CD4-positive, alpha-beta T cell treated with Interferon alpha-2 for 1 hour (primary cell): Measurements from ENCODE around the gene ZNF467.

Experiments
- DNase-seq, 2 donors: peaks; one replicate each; pipeline ENCODE4 v3.0.0-alpha.2; 2020 to 2022

The ZNF467 gene

GRCh38 chr7:149725916-149726315 lies 47.5 kb downstream of the ZNF467 start:
- DNase-seq: no peak

DNA sequence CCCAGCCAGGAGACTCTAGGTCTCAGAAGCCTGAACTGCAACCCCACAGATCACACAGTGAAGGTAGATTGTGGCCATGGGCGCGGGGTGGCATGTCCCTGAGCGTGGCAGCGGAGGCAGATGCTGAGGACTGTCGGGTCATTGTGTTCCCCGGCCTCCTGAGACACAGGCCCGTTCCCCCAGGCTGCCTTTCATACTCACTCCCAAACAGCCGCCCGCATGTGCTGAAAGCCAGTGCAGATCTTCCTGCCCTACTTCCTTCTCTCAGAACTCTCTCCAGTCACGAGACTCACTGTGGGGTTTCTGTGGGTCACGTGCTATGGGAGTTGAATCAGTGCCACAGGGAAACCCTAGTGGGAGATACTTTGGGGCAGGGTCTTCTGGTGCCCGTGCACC lies 48.0 kb downstream of the ZNF467 start:
- no peak for DNase-seq

GRCh38 chr7:149724661-149725425 lies 48.5 kb downstream of the ZNF467 start:
- no peak for DNase-seq

DNA sequence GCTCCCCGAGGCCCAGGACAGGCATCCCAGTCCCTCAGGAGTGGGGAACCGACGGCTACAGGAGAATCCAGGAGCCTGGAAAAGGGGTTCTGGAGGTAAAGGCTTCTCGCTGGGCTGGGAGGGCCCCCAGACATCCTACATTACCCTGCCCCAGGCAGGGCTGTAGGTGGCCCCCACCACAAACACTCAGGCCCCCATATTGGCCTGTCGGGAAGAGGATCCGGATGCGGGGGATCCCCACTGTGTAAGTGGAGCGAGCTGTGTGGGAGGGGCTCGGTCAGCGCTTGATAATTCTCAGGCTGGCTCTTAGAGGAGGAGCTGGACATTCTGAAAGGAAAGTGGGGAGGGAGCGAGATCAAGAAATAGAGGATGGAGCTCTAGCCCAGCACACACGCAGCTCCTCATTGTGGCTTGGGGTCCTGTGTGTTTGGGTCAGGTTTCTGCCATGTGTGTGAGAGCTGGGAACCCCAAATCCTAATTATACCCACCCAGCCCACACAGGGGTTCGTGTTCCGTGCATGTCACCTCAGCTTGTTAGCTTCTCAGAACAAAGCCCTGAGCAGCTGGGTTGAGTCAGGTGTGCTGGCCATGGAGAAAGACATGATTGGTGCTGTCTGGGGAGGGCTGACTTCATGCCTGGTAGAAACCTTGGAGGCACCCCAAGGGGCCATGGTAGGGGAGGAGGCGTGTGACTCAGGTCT lies 49.4 kb downstream of the ZNF467 start:
- DNase-seq: no peak

- no peak for DNase-seq
Measured at GRCh38 chr7:149723082-149723767, 50.2 kb downstream of the ZNF467 start.

GRCh38 chr7:149722356-149722957 lies 50.9 kb downstream of the ZNF467 start:
- no peak for DNase-seq

DNA sequence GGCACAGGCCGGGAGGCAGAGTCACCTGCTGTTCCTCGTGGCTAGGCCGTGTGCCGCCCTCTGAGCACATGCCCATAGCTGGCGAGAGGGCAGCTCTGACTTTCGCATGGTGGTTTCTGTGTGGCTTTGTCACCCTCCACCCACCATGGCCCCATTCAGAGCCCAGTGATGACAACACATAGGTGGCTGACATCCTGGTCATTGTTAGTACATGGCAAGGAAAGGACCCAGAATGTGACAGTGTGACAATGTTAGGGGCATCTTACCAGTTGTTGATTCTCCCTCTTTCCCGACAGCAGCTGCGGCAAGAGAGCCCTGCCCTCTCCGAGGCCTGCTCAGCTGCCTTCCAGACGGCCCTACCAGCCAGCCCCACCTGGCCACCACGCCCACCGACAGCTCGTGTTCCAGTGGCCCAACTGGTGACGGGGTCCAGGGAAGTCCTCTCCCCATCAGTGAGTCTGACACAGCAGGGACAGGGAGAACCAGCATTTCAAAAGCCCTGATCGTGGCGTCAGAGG lies 52.2 kb downstream of the ZNF467 start:
- no peak for DNase-seq

- no peak for DNase-seq
Measured at GRCh38 chr7:149720372-149721083, 52.9 kb downstream of the ZNF467 start.

- no peak for DNase-seq
Measured at GRCh38 chr7:149719912-149720335, 53.5 kb downstream of the ZNF467 start.

- no peak for DNase-seq
Measured at GRCh38 chr7:149719050-149719899, 54.1 kb downstream of the ZNF467 start.

GRCh38 chr7:149718730-149719049 lies 54.7 kb downstream of the ZNF467 start:
- DNase-seq: no peak

GRCh38 chr7:149717481-149717880 lies 55.9 kb downstream of the ZNF467 start:
- DNase-seq: no peak

DNA sequence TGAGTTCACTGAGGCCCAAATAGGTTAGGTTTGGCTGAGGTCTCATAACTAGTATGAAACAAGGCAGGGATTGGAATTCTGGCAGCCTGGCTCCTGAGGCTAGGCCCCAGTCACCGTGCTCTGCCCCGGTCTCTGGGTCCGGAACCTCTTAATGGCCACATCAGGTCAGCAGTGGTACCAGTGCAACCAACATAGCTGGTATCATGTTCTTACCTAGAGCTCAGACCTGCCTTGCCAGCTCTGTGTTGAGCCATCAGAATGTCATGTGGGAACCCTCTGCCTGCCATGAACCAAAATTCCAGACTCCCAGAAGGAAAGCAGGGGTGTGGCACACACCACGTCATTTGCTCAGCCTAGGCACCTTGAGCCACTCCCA lies 56.5 kb downstream of the ZNF467 start:
- no peak for DNase-seq

- no peak for DNase-seq
Measured at GRCh38 chr7:149716007-149716931, 57.1 kb downstream of the ZNF467 start.

- no peak for DNase-seq
Measured at GRCh38 chr7:149715476-149715875, 57.9 kb downstream of the ZNF467 start.

GRCh38 chr7:149714910-149715471 lies 58.4 kb downstream of the ZNF467 start:
- DNase-seq: peak; percentile 31 to 62
